HepG2 (cell line): ENCODE results near the gene TUBGCP3. TPM values are rescaled to one million over a fixed set of nuclear protein-coding genes. Genes with fewer than 3 reads are reported as not detected.

Experiments
- DRAP1 ChIP-seq: IDR thresholded peaks from 2 replicates; pipeline ENCODE4 v1.6.1; 2016; ENCODE audit warnings: missing genetic modification reagents, missing compliant biosample characterization
- MLX ChIP-seq: IDR thresholded peaks from 2 replicates; pipeline ENCODE4 v1.6.1; 2016
- ZNF142 ChIP-seq: sonication (generic); formaldehyde crosslinking; IDR thresholded peaks from 2 replicates; pipeline ENCODE4 v1.4.0; 2020; ENCODE audit warnings: missing genetic modification reagents
- ZNF512 ChIP-seq: sonication (generic); formaldehyde crosslinking; IDR thresholded peaks from 2 replicates; pipeline ENCODE4 v1.4.0; 2020; ENCODE audit warnings: mild to moderate bottlenecking, missing genetic modification reagents
- ZNF549 ChIP-seq: sonication (generic); formaldehyde crosslinking; IDR thresholded peaks from 2 replicates; pipeline ENCODE4 v1.5.0; 2020; ENCODE audit warnings: missing genetic modification reagents
- ZNF564 ChIP-seq: sonication (generic); formaldehyde crosslinking; IDR thresholded peaks from 2 replicates; pipeline ENCODE4 v1.8.1; 2023; ENCODE audit warnings: mild to moderate bottlenecking, missing genetic modification reagents
- polyA plus RNA-seq, 8 experiments: library from polyadenylated mRNA; depleted of rRNA in 3 of 8; stranded (reverse) in 7 of 8; unstranded in 1 of 8; fragments of >200 nt; fragmentation: Illumina TruSeq in 4 of 8; extraction: Trizol in 4 of 8; gene quantifications; 2 replicates each; pipeline versions ENCODE4 v1.2.1 to v1.2.3, GENCODE V29; 2011 to 2016; ENCODE audit warnings: low read depth in 4 of 8, missing spikeins in 1 of 8, mixed read lengths in 1 of 8; ENCODE audit not compliant: insufficient read depth in 1 of 8
- total RNA-seq, 5 experiments: library from RNA; depleted of rRNA; stranded (reverse); fragments of >200 nt; fragmentation: Illumina TruSeq; extraction: Trizol; gene quantifications; 2 replicates each; pipeline ENCODE4 v1.2.3, GENCODE V29; 2016; ENCODE audit warnings: low read depth in 1 of 5
- TF ChIP-seq, protein P1 (sequence below): sonication (generic); formaldehyde crosslinking; IDR thresholded peaks from 2 replicates; pipeline ENCODE4 v1.5.0; 2020; ENCODE audit warnings: mild to moderate bottlenecking, missing genetic modification reagents
- TF ChIP-seq, protein P2 (sequence below): sonication (generic); formaldehyde crosslinking; IDR thresholded peaks from 2 replicates; pipeline ENCODE4 v1.8.0; 2022; ENCODE audit warnings: low read depth, missing genetic modification reagents
- TF ChIP-seq, protein P3 (sequence below): sonication (generic); formaldehyde crosslinking; IDR thresholded peaks from 2 replicates; pipeline ENCODE4 v1.4.0; 2020; ENCODE audit warnings: missing genetic modification reagents

Gene TUBGCP3
- total and polyA plus RNA-seq, 2 of the 13 experiments (the other 11 are each of a cell fraction or from before 2014, with no cell fraction given), result 12.6 to 15.5 TPM

DNA sequence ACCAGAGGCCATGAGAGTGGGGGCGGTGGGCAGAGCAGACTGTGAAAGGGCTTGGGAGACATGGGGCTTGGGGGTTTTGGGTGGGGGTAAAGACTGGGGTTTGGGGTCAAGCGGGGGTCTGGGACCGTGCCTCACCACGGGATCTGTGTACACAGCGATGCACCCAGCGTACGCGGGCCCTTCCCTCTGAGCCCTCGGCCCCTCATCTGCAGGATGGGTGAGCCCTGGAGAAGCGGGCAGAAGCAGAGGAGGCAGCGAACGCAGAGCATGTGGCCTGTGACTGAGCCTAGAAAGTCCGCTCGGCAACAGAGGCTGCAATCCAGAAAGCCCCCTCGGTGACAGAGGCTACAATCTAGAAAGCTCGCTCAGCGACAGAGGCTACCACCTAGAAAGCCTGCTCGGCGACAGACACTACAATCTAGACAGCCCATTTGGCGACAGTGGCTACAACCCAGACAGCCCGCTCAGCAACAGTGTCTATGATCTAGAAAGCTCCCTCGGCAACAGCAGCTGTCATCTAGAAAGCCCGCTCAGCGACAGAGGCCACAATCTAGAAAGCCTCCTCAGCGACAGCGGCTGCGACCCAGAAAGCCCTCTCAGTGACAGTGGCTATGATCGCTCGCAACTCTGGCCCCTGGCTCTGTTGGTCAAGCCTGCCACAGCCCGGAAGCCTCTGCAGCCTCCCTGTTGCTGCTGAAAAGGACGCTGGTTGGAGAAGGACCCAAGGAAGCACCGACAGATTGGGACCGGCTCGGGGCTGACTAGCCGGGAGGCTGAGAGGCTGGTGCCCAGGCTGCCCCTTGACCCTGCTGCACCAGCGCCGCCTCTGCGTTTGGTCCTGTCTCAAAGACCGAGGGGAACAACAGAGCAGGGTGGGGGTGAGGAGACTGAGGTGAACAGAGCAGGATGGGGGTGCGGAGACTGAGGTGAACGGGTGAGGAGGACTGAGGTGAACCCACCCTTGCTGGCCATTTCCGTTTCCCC is 143.2 kb downstream of the TUBGCP3 start (continued):
- TF ChIP-seq, protein P1, sequence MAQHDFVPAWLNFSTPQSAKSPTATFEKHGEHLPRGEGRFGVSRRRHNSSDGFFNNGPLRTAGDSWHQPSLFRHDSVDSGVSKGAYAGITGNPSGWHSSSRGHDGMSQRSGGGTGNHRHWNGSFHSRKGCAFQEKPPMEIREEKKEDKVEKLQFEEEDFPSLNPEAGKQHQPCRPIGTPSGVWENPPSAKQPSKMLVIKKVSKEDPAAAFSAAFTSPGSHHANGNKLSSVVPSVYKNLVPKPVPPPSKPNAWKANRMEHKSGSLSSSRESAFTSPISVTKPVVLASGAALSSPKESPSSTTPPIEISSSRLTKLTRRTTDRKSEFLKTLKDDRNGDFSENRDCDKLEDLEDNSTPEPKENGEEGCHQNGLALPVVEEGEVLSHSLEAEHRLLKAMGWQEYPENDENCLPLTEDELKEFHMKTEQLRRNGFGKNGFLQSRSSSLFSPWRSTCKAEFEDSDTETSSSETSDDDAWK, result no peak
- TF ChIP-seq, protein P2, sequence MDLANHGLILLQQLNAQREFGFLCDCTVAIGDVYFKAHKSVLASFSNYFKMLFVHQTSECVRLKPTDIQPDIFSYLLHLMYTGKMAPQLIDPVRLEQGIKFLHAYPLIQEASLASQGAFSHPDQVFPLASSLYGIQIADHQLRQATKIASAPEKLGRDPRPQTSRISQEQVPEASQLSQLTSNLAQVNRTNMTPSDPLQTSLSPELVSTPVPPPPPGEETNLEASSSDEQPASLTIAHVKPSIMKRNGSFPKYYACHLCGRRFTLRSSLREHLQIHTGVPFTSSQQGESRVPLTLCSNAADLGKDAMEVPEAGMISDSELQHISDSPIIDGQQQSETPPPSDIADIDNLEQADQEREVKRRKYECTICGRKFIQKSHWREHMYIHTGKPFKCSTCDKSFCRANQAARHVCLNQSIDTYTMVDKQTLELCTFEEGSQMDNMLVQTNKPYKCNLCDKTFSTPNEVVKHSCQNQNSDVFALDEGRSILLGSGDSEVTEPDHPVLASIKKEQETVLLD (CRISPR knock-in tag), result no peak
- no peak for TF ChIP-seq ZNF564 (CRISPR knock-in tag)
- no peak for TF ChIP-seq ZNF512
- no peak for TF ChIP-seq DRAP1 (CRISPR knock-in tag)
- no peak for TF ChIP-seq MLX (CRISPR knock-in tag)
- no peak for TF ChIP-seq ZNF549 (CRISPR knock-in tag)
- TF ChIP-seq ZNF142 (CRISPR knock-in tag), result no peak
- TF ChIP-seq, protein P3, sequence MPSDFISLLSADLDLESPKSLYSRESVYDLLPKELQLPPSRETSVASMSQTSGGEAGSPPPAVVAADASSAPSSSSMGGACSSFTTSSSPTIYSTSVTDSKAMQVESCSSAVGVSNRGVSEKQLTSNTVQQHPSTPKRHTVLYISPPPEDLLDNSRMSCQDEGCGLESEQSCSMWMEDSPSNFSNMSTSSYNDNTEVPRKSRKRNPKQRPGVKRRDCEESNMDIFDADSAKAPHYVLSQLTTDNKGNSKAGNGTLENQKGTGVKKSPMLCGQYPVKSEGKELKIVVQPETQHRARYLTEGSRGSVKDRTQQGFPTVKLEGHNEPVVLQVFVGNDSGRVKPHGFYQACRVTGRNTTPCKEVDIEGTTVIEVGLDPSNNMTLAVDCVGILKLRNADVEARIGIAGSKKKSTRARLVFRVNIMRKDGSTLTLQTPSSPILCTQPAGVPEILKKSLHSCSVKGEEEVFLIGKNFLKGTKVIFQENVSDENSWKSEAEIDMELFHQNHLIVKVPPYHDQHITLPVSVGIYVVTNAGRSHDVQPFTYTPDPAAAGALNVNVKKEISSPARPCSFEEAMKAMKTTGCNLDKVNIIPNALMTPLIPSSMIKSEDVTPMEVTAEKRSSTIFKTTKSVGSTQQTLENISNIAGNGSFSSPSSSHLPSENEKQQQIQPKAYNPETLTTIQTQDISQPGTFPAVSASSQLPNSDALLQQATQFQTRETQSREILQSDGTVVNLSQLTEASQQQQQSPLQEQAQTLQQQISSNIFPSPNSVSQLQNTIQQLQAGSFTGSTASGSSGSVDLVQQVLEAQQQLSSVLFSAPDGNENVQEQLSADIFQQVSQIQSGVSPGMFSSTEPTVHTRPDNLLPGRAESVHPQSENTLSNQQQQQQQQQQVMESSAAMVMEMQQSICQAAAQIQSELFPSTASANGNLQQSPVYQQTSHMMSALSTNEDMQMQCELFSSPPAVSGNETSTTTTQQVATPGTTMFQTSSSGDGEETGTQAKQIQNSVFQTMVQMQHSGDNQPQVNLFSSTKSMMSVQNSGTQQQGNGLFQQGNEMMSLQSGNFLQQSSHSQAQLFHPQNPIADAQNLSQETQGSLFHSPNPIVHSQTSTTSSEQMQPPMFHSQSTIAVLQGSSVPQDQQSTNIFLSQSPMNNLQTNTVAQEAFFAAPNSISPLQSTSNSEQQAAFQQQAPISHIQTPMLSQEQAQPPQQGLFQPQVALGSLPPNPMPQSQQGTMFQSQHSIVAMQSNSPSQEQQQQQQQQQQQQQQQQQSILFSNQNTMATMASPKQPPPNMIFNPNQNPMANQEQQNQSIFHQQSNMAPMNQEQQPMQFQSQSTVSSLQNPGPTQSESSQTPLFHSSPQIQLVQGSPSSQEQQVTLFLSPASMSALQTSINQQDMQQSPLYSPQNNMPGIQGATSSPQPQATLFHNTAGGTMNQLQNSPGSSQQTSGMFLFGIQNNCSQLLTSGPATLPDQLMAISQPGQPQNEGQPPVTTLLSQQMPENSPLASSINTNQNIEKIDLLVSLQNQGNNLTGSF, result no peak
